HG02798 (cell line): ENCODE measurements around the gene C11orf87.

Experiments used
- ATAC-seq: cut with Tn5 transposase; IDR thresholded peaks from one replicate; pipeline ENCODE4 v1.9.1; 2021; ENCODE audit warnings: mild to moderate bottlenecking; ENCODE audit not compliant: unreplicated experiment, poor library complexity

Gene C11orf87

GRCh38 chr11:109421981-109422869 is at the start of gene C11orf87:
Gene C11orf87 (plus strand): TSS chr11:109422190. CDS start chr11:109423634, 1,444 bp downstream.
- ATAC-seq: no peak

GRCh38 chr11:109374032-109374431 is 48.0 kb upstream of the C11orf87 start:
- no peak for ATAC-seq

GRCh38 chr11:109374441-109374840 is 47.5 kb upstream of the C11orf87 start:
- ATAC-seq: no peak

- ATAC-seq: no peak
Measured at GRCh38 chr11:109377039-109377742, 44.8 kb upstream of the C11orf87 start.

GRCh38 chr11:109378034-109378433 is 44.0 kb upstream of the C11orf87 start:
- no peak for ATAC-seq

- ATAC-seq: no peak
Measured at GRCh38 chr11:109383306-109383705, 38.7 kb upstream of the C11orf87 start.

GRCh38 chr11:109384873-109385272 is 37.1 kb upstream of the C11orf87 start:
- no peak for ATAC-seq

GRCh38 chr11:109388982-109389381 is 33.0 kb upstream of the C11orf87 start:
- no peak for ATAC-seq

GRCh38 chr11:109390752-109391151 is 31.2 kb upstream of the C11orf87 start:
- ATAC-seq: no peak

- ATAC-seq: no peak
Measured at GRCh38 chr11:109401545-109401944, 20.4 kb upstream of the C11orf87 start.

GRCh38 chr11:109405671-109406070 is 16.3 kb upstream of the C11orf87 start:
- ATAC-seq: no peak

GRCh38 chr11:109416601-109417000 is 5.4 kb upstream of the C11orf87 start:
- no peak for ATAC-seq

- no peak for ATAC-seq
Measured at GRCh38 chr11:109422870-109423465, 978 bp downstream of the C11orf87 start.

GRCh38 chr11:109423466-109424190 is 1.6 kb downstream of the C11orf87 start:
- ATAC-seq: no peak

GRCh38 chr11:109424901-109425300 is 2.9 kb downstream of the C11orf87 start:
- ATAC-seq: no peak

GRCh38 chr11:109425554-109425953 is 3.6 kb downstream of the C11orf87 start:
- ATAC-seq: no peak

GRCh38 chr11:109426442-109427240 is 4.7 kb downstream of the C11orf87 start:
- ATAC-seq: no peak

- ATAC-seq: no peak
Measured at GRCh38 chr11:109432105-109432504, 10.1 kb downstream of the C11orf87 start.

GRCh38 chr11:109433753-109434256 is 11.8 kb downstream of the C11orf87 start:
- ATAC-seq: no peak
